HepG2 (cell line): ENCODE measurements around the gene TIAM1.

Experiments
- AHDC1 ChIP-seq: sonication (generic); formaldehyde crosslinking; IDR thresholded peaks from 2 replicates; pipeline ENCODE4 v1.5.1; 2020; ENCODE audit warnings: mild to moderate bottlenecking, missing genetic modification reagents, borderline replicate concordance
- CC2D1A ChIP-seq: sonication (generic); formaldehyde crosslinking; IDR thresholded peaks from 2 replicates; pipeline ENCODE4 v1.8.1; 2023; ENCODE audit warnings: mild to moderate bottlenecking, missing genetic modification reagents
- EED ChIP-seq: sonication (generic); formaldehyde crosslinking; IDR thresholded peaks from 2 replicates; pipeline ENCODE4 v1.5.0; 2020; ENCODE audit warnings: mild to moderate bottlenecking, missing genetic modification reagents
- ESRRA ChIP-seq: sonication (generic); formaldehyde crosslinking; IDR thresholded peaks from 2 replicates; pipeline ENCODE4 v1.5.1; 2020; ENCODE audit warnings: mild to moderate bottlenecking, low read depth, missing genetic modification reagents
- FOXK2 ChIP-seq: fragments of 450-650 bp; IDR thresholded peaks from 2 replicates; pipeline ENCODE4 v1.6.1; 2016
- FOXM1 ChIP-seq: sonication (generic); formaldehyde crosslinking; IDR thresholded peaks from 2 replicates; pipeline ENCODE4 v1.5.0; 2020; ENCODE audit warnings: missing genetic modification reagents
- MAX ChIP-seq: IDR thresholded peaks from 2 replicates; pipeline ENCODE4 v1.6.1; 2012; ENCODE audit warnings: inconsistent platforms
- STAT6 ChIP-seq: sonication (generic); formaldehyde crosslinking; IDR thresholded peaks from 2 replicates; pipeline ENCODE4 v1.4.0; 2020; ENCODE audit warnings: missing genetic modification reagents, mild to moderate bottlenecking, borderline replicate concordance
- ZBTB49 ChIP-seq: sonication (generic); formaldehyde crosslinking; IDR thresholded peaks from 2 replicates; pipeline ENCODE4 v1.4.0; 2020; ENCODE audit warnings: missing genetic modification reagents, borderline replicate concordance
- ZFP36 ChIP-seq: fragments of 150-350 bp; IDR thresholded peaks from 2 replicates; pipeline ENCODE4 v1.6.1; 2018; ENCODE audit warnings: borderline replicate concordance, low read length, low read depth; ENCODE audit not compliant: partially characterized antibody
- ZNF335 ChIP-seq: sonication (generic); formaldehyde crosslinking; IDR thresholded peaks from 2 replicates; pipeline ENCODE4 v1.4.0; 2020; ENCODE audit warnings: missing genetic modification reagents

GRCh38 chr21:31371715-31372470, 27.8 kb upstream of the TIAM1 start:
- TF ChIP-seq MAX (no peak), EED (CRISPR knock-in tag) (no peak), STAT6 (CRISPR knock-in tag) (no peak), FOXM1 (CRISPR knock-in tag) (no peak), ZBTB49 (no peak), FOXK2 (no peak), ESRRA (CRISPR knock-in tag) (no peak), AHDC1 (CRISPR knock-in tag) (no peak), ZNF335 (CRISPR knock-in tag) (no peak), ZFP36 (no peak), CC2D1A (CRISPR knock-in tag) (no peak)
